ENCODE data around the gene HDDC2.

Gene HDDC2

GRCh38 chr6:125307150-125307838 lies 5.5 kb upstream of the HDDC2 start:
- no peak overlapping the region for H3K27ac ChIP-seq (ENCODE audit: low read depth, low read length)
- H3K4me3 ChIP-seq (ENCODE audit: low read depth in 1 of 5, low read length in 5 of 5), result no peak overlapping the region
- H3K36me3 ChIP-seq (ENCODE audit: control insufficient read depth in 5 of 5, insufficient read depth in 5 of 5, low read length in 5 of 5), result no peaks in the 10 kb centered on the region
- H3K27me3 ChIP-seq (ENCODE audit: control insufficient read depth in 5 of 5, insufficient read depth in 4 of 5, low read length in 5 of 5), result no peaks in the 10 kb centered on the region
- no peak overlapping the region for H3K9ac ChIP-seq (ENCODE audit: low read length in 5 of 5)
- peaks cover 0 to 5% (median 3%) of the 10 kb centered on the region in 5 donors for H3K9me3 ChIP-seq (ENCODE audit: control insufficient read depth in 5 of 5, low read length in 5 of 5)
- no peaks in the 10 kb centered on the region for H3K4me1 ChIP-seq (ENCODE audit: control insufficient read depth in 5 of 5, insufficient read depth in 5 of 5, low read length in 5 of 5)

- peaks cover 0 to 5% (median 3%) of the 10 kb centered on the region in 5 donors for H3K9me3 ChIP-seq (ENCODE audit: control insufficient read depth in 5 of 5, low read length in 5 of 5)
- no peaks in the 10 kb centered on the region for H3K27me3 ChIP-seq (ENCODE audit: control insufficient read depth in 5 of 5, insufficient read depth in 4 of 5, low read length in 5 of 5)
- H3K36me3 ChIP-seq (ENCODE audit: control insufficient read depth in 5 of 5, insufficient read depth in 5 of 5, low read length in 5 of 5), result no peaks in the 10 kb centered on the region
- no peak overlapping the region for H3K4me3 ChIP-seq (ENCODE audit: low read depth in 1 of 5, low read length in 5 of 5)
- no peaks in the 10 kb centered on the region for H3K4me1 ChIP-seq (ENCODE audit: control insufficient read depth in 5 of 5, insufficient read depth in 5 of 5, low read length in 5 of 5)
- no peak overlapping the region for H3K27ac ChIP-seq (ENCODE audit: low read depth, low read length)
- H3K9ac ChIP-seq (ENCODE audit: low read length in 5 of 5), result no peak overlapping the region
Measured at GRCh38 chr6:125306756-125307149, 5.0 kb upstream of the HDDC2 start.

GRCh38 chr6:125304970-125305660 lies 3.3 kb upstream of the HDDC2 start:
- peaks cover 0 to 5% (median 3%) of the 10 kb centered on the region in 5 donors for H3K9me3 ChIP-seq (ENCODE audit: control insufficient read depth in 5 of 5, low read length in 5 of 5)
- peaks cover 4 to 13% (median 11%) of the 10 kb centered on the region in 5 donors for H3K4me1 ChIP-seq (ENCODE audit: control insufficient read depth in 5 of 5, insufficient read depth in 5 of 5, low read length in 5 of 5)
- no peak overlapping the region for H3K27ac ChIP-seq (ENCODE audit: low read depth, low read length)
- H3K36me3 ChIP-seq (ENCODE audit: control insufficient read depth in 5 of 5, insufficient read depth in 5 of 5, low read length in 5 of 5), result peaks cover 0 to 2% (median 0%) of the 10 kb centered on the region in 5 donors
- H3K4me3 ChIP-seq (ENCODE audit: low read depth in 1 of 5, low read length in 5 of 5), result no peak overlapping the region
- no peak overlapping the region for H3K9ac ChIP-seq (ENCODE audit: low read length in 5 of 5)
- H3K27me3 ChIP-seq (ENCODE audit: control insufficient read depth in 5 of 5, insufficient read depth in 4 of 5, low read length in 5 of 5), result no peaks in the 10 kb centered on the region

- Histone ChIP-seq H3K27ac (ENCODE audit: low read depth, low read length) (no peak overlapping the region), H3K9ac (ENCODE audit: low read length in 5 of 5) (no peak overlapping the region), H3K9me3 (ENCODE audit: control insufficient read depth in 5 of 5, low read length in 5 of 5) (peaks cover 0 to 5% (median 3%) of the 10 kb centered on the region in 5 donors), H3K4me1 (ENCODE audit: control insufficient read depth in 5 of 5, insufficient read depth in 5 of 5, low read length in 5 of 5) (peaks cover 4 to 19% (median 15%) of the 10 kb centered on the region in 5 donors), H3K36me3 (ENCODE audit: control insufficient read depth in 5 of 5, insufficient read depth in 5 of 5, low read length in 5 of 5) (peaks cover 2 to 15% (median 2%) of the 10 kb centered on the region in 5 donors), H3K27me3 (ENCODE audit: control insufficient read depth in 5 of 5, insufficient read depth in 4 of 5, low read length in 5 of 5) (no peaks in the 10 kb centered on the region), H3K4me3 (ENCODE audit: low read depth in 1 of 5, low read length in 5 of 5) (no peak overlapping the region)
Measured at GRCh38 chr6:125303512-125303854, 1.7 kb upstream of the HDDC2 start.

GRCh38 chr6:125302840-125303511 lies 1.2 kb upstream of the HDDC2 start:
- Histone ChIP-seq H3K27me3 (ENCODE audit: control insufficient read depth in 5 of 5, insufficient read depth in 4 of 5, low read length in 5 of 5) (no peaks in the 10 kb centered on the region), H3K9me3 (ENCODE audit: control insufficient read depth in 5 of 5, low read length in 5 of 5) (peaks cover 0 to 5% (median 3%) of the 10 kb centered on the region in 5 donors), H3K4me1 (ENCODE audit: control insufficient read depth in 5 of 5, insufficient read depth in 5 of 5, low read length in 5 of 5) (peaks cover 4 to 19% (median 15%) of the 10 kb centered on the region in 5 donors), H3K27ac (ENCODE audit: low read depth, low read length) (no peak overlapping the region), H3K9ac (ENCODE audit: low read length in 5 of 5) (no peak overlapping the region), H3K36me3 (ENCODE audit: control insufficient read depth in 5 of 5, insufficient read depth in 5 of 5, low read length in 5 of 5) (peaks cover 4 to 18% (median 7%) of the 10 kb centered on the region in 5 donors), H3K4me3 (ENCODE audit: low read depth in 1 of 5, low read length in 5 of 5) (no peak overlapping the region)

DNA sequence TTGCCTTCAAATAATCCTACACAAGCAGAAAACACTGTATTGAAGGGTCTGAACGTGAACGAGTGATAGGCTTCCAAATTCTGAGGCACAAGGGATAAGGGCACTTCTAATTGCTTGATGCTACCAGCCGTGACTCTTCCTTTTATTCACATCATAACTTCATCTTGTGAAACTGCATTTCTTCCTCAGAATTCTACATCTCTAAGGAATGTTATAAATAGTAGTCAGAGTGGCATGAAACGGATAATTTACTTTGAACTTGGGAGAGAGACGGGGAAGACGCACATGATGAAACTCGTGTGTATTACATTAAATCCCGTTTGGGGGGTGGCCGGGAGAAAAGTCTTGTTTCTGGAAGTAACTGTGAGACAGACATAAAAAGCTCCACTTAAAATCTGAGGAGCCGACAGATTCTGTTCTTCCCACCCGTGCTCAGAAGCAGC lies 754 bp downstream of the HDDC2 start:
- H3K4me3 ChIP-seq (ENCODE audit: low read depth in 1 of 5, low read length in 5 of 5), result peak overlapping the region; percentile 68 to 79 (median 74)
- H3K36me3 ChIP-seq (ENCODE audit: control insufficient read depth in 5 of 5, insufficient read depth in 5 of 5, low read length in 5 of 5), result peaks cover 13 to 33% (median 24%) of the 10 kb centered on the region in 5 donors
- H3K27me3 ChIP-seq (ENCODE audit: control insufficient read depth in 5 of 5, insufficient read depth in 4 of 5, low read length in 5 of 5), result no peaks in the 10 kb centered on the region
- peaks cover 0 to 5% (median 3%) of the 10 kb centered on the region in 5 donors for H3K9me3 ChIP-seq (ENCODE audit: control insufficient read depth in 5 of 5, low read length in 5 of 5)
- peak overlapping the region; percentile 64 to 86 (median 80) for H3K9ac ChIP-seq (ENCODE audit: low read length in 5 of 5)
- peak overlapping the region; percentile 57 for H3K27ac ChIP-seq (ENCODE audit: low read depth, low read length)
- peaks cover 4 to 19% (median 15%) of the 10 kb centered on the region in 5 donors for H3K4me1 ChIP-seq (ENCODE audit: control insufficient read depth in 5 of 5, insufficient read depth in 5 of 5, low read length in 5 of 5)

- H3K4me3 ChIP-seq (ENCODE audit: low read depth in 1 of 5, low read length in 5 of 5), result no peak overlapping the region
- no peaks in the 10 kb centered on the region for H3K9me3 ChIP-seq (ENCODE audit: control insufficient read depth in 5 of 5, low read length in 5 of 5)
- no peaks in the 10 kb centered on the region for H3K27me3 ChIP-seq (ENCODE audit: control insufficient read depth in 5 of 5, insufficient read depth in 4 of 5, low read length in 5 of 5)
- H3K4me1 ChIP-seq (ENCODE audit: control insufficient read depth in 5 of 5, insufficient read depth in 5 of 5, low read length in 5 of 5), result peaks cover 4 to 24% (median 15%) of the 10 kb centered on the region in 5 donors
- H3K36me3 ChIP-seq (ENCODE audit: control insufficient read depth in 5 of 5, insufficient read depth in 5 of 5, low read length in 5 of 5), result peaks cover 17 to 40% (median 29%) of the 10 kb centered on the region in 5 donors
- H3K27ac ChIP-seq (ENCODE audit: low read depth, low read length), result no peak overlapping the region
- H3K9ac ChIP-seq (ENCODE audit: low read length in 5 of 5), result no peak overlapping the region
Measured at GRCh38 chr6:125299257-125299656, 2.5 kb downstream of the HDDC2 start.

- H3K36me3 ChIP-seq (ENCODE audit: control insufficient read depth in 5 of 5, insufficient read depth in 5 of 5, low read length in 5 of 5), result peaks cover 22 to 52% (median 44%) of the 10 kb centered on the region in 5 donors
- H3K9ac ChIP-seq (ENCODE audit: low read length in 5 of 5), result no peak overlapping the region
- H3K4me1 ChIP-seq (ENCODE audit: control insufficient read depth in 5 of 5, insufficient read depth in 5 of 5, low read length in 5 of 5), result peaks cover 4 to 24% (median 15%) of the 10 kb centered on the region in 5 donors
Measured at GRCh38 chr6:125296471-125296870, 5.3 kb downstream of the HDDC2 start.

GRCh38 chr6:125294925-125295324 lies 6.8 kb downstream of the HDDC2 start:
- peaks cover 22 to 53% (median 52%) of the 10 kb centered on the region in 5 donors for H3K36me3 ChIP-seq (ENCODE audit: control insufficient read depth in 5 of 5, insufficient read depth in 5 of 5, low read length in 5 of 5)
- no peak overlapping the region for H3K4me3 ChIP-seq (ENCODE audit: low read depth in 1 of 5, low read length in 5 of 5)
- H3K9ac ChIP-seq (ENCODE audit: low read length in 5 of 5), result no peak overlapping the region
- no peaks in the 10 kb centered on the region for H3K27me3 ChIP-seq (ENCODE audit: control insufficient read depth in 5 of 5, insufficient read depth in 4 of 5, low read length in 5 of 5)
- no peak overlapping the region for H3K27ac ChIP-seq (ENCODE audit: low read depth, low read length)
- H3K9me3 ChIP-seq (ENCODE audit: control insufficient read depth in 5 of 5, low read length in 5 of 5), result no peaks in the 10 kb centered on the region
- peaks cover 0 to 12% (median 2%) of the 10 kb centered on the region in 5 donors for H3K4me1 ChIP-seq (ENCODE audit: control insufficient read depth in 5 of 5, insufficient read depth in 5 of 5, low read length in 5 of 5)

More at GRCh38 chr6:125296471-125296870, 5.3 kb downstream of the HDDC2 start:
- Histone ChIP-seq H3K27ac (ENCODE audit: low read depth, low read length) (no peak overlapping the region), H3K27me3 (ENCODE audit: control insufficient read depth in 5 of 5, insufficient read depth in 4 of 5, low read length in 5 of 5) (no peaks in the 10 kb centered on the region), H3K9me3 (ENCODE audit: control insufficient read depth in 5 of 5, low read length in 5 of 5) (no peaks in the 10 kb centered on the region), H3K4me3 (ENCODE audit: low read depth in 1 of 5, low read length in 5 of 5) (no peak overlapping the region)
